CD4-positive, alpha-beta T cell treated with Interleukin-21 for 1 hour (primary cell): ENCODE measurements around the gene IZUMO4.
"Not testable (repeated sequence)": the region's sequence is repeated elsewhere in the genome, so short reads cannot be mapped to it uniquely, and the experiment has no call there.

Experiments
- DNase-seq: peaks from one replicate; pipeline ENCODE4 v3.0.0-alpha.2; 2020

The IZUMO4 gene

GRCh38 chr19:2083174-2083854, 13.4 kb upstream of the IZUMO4 start:
- peak; percentile 77 for DNase-seq

GRCh38 chr19:2084993-2085720, 11.6 kb upstream of the IZUMO4 start:
- peak; percentile 96 for DNase-seq

DNA sequence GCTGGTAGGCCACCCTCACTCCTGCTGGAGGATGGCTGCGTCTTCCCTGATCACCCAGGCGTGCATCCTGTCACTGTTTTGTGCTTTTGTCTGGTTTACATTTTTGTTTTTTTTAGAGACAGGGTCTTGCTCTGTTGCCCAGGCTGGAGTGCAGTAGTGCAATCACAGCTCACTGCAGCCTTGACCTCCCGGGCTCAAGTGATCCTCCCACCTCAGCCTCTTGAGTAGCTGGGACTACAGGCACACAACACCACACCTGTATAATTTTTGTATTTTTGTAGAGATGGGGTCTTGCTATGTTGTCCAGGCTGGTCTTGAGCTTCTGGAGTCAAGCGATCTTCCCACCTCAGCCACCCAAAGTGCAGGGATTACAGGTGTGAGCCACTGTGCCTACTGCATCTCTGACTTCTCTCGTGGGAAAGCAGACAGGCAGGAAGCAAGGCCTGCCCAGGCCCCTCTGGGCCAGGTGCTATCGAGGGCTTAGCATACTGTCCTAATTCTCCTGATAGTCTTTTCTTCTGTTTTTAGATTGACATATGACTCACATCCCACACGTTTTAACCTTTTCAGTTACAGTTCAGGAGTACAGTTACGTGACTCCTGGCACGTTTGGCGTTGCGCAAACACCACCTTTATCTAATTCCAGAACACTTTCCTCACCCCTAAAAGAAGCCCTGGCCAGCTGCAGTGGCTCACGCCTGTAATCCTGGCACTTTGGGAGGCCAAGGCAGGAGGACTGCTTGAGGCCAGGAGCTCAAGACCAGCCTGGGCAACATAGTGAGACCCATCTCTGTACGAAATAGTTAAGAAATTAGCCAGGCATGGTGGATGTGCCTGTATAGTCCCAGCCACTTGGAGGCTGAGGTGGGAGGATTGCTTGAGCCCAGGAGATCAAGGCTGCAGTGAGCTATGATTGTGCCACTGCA, 9.8 kb upstream of the IZUMO4 start:
- DNase-seq, result not testable (repeated sequence)

DNA sequence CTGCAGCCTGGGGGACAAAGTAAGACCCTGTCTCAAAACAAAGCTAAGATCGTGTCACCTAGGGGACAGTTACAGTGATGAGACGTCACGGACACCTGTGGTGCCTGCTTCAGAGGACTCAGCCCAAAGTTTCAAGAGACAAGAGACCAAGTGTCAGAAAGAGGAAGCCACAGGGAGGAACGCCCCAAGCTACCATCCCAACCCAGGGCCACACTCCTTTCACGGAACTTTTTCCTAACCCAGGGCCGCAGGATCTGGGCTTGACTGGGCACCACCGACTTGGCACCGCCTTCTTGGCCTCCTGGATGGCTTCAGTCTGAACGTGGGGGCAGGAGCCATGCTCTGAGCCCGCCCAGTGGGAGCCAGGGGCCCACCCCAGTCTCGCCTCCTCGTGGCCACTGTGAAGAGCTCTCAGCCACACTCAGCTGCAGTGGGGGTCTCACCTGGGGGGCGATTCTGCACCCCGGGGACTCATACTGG, 9.1 kb upstream of the IZUMO4 start:
- DNase-seq, result peak; percentile 52

DNA sequence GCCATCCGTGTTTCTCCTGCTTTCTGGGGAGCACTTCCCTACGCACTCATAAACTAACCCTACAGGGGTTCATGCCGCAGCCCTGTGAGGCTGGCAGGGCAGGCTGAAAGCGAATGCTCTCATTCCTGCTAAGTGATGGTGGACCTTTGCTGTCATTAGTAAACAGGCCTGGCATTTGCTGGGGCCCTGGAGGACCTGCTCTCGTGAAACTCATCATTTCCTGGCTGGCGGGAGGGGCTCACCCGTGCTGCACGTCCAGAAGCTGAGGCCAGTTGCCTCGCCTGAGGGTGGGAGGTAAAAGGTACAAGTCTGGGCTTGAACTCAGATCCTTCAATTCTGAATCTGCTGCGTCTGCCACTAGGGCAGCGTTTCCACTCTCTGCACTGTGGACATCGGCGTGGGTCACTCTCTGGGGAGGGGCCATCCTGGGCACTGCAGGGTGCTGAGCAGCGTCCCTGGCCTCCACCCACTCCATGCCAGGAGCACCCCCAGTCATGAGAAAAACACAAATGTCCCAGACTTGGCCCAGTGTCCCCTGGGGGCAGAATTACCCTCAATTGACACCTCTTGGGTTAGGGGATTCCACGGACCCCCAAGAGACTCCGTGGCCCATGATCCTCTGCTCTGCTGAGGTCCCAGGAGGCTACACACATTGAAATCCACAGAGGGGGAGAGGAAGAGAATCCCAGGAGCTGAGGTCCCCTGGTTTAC, 7.6 kb upstream of the IZUMO4 start:
- DNase-seq, result no peak

DNA sequence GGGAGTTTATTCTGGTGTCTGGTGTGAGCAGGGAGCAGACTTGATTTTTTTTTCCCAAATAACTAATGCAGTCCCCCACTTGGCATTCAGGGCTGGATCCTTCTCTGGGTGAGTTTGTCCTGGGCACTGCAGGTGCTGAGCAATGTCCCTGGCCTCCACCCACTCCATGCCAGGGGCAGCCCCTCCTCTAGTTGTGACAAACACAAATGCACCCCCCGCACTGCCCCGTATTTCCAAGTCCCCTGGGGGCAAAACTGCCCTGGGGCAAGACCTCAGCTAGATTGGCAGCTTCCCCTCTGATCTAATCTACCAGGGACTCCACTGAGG, 7.0 kb upstream of the IZUMO4 start:
- DNase-seq, result no peak

DNA sequence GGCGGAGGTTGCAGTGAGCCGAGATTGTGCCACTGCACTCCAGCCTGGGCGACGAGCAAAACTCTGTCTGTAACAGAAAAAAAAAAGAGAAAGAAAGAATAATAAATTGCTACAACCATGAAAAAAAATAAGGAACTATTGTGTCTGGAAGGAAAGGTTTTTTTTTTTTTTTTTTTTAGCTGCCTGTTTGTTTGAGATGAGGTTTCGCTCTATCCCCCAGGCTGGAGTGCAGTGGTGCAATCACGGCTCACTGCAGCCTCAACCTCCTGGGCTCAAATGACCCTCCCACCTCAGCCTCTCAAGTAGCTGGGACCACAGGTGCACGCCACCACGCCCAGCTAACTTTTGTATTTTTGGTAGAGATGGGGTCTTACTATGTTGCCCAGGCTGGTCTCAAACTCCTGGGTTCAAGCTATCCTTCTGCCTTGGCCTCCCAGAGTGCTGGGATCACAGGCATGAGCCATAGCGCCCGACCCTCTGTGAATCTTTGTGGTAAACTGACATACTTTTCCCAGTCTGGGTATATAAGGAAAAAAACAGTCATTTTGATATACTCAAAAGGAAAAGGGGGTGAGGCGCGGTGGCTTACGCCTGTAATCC, 4.7 kb upstream of the IZUMO4 start:
- DNase-seq, result not testable (repeated sequence)

DNA sequence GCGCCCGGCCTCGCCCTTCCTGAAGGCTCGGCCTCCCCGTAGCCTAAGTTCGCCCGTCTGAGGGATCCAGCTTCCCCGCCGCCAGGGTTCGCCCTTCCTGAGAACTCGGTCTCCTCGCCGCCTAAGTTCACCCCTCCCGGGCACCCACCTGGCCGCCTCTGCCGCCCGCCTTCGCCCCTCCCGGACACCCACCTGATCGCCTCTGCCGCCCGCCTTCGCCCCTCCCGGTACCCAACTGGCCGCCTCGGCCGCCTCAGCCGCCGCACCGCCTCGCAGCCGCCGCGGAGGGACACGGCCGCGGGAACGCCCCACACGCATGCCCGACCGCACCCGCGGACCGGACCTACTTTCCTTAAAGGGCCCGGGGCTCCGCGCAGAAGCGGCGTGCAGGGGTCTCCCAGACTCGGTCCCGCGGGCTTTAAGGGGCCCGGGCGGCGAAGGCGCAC, 658 bp upstream of the IZUMO4 start, which contains the start of gene MOB3A:
TSS of gene MOB3A (minus strand) at position 293 of the 446 bp plus-strand sequence. CDS start 17,766 bp downstream, outside the sequence.
- DNase-seq, result peak; percentile 90

GRCh38 chr19:2097203-2097885, 629 bp downstream of the IZUMO4 start:
- DNase-seq, result peak; percentile 79

DNA sequence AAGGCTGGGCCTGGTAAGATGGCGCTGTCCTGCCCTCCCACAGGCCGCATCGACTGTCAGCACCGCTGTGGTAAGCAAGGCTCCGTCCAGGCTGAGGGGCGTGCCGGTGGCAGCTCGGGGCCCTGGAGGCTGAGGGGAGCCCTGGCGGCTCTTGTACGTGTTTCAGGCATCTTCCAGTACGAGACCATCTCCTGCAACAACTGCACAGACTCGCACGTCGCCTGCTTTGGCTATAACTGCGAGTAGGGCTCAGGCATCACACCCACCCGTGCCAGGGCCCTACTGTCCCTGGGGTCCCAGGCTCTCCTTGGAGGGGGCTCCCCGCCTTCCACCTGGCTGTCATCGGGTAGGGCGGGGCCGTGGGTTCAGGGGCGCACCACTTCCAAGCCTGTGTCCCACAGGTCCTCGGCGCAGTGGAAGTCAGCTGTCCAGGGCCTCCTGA, 1.2 kb downstream of the IZUMO4 start:
- DNase-seq, result no peak

- DNase-seq, result no peak
Measured at GRCh38 chr19:2099054-2099501, 2.4 kb downstream of the IZUMO4 start.

DNA sequence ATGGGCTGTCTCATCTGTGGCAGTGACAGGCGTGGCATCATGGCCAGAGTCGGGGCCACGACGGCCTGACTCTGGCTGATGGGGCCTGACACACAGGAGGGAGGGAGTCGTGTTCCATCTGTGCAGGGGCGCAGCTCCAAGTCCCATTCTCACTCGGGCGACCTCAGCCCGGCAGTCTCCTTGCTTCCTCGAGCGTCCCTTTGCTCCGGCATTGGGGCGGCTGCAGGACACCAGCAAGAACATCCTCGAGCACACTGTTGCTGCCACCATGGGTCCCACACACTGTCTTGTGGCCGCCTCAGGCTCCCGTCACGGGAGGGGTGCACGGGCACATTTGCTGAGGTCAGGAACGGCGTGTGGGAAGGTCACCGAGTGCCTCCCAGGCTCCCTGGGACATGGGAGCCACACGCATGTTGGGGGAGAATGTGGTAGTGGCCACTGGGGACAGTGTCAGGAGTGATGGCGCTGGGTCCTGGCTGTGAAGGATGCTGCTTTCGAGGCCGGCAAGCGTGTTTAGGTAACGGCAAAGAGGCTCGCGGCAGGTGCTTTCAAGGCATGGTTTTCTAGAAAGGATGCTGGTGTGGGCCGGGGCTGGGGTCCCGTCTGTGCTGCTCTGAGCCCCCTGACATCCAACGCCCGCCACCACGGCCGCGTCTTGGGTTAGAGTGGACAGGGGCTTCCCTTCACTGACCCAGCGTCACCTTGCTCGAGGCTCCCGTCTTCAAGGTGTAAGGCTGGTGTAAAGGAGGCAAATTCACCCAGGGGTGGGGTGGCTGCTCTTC, 3.4 kb downstream of the IZUMO4 start:
- DNase-seq, result no peak

DNA sequence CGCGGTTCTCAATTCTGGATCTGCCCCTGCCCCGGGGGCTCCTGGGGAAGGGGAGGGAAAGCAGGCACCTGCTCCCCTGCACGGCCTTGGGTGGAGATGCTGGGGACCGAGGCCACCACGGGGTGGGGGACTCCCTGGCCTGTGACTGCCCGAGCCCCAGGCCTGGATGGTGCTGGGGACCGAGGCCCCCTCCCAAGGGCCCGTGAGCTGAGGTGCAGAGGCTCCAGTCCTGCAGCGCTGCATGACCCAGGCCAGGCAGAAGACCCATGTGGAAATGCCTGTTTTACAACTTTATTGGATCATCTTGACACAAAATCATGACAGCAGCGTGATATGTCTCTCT, 4.0 kb downstream of the IZUMO4 start:
- DNase-seq, result no peak

- no peak for DNase-seq
Measured at GRCh38 chr19:2101417-2102335, 5.0 kb downstream of the IZUMO4 start.

GRCh38 chr19:2103045-2103707, 6.5 kb downstream of the IZUMO4 start:
- no peak for DNase-seq

- no peak for DNase-seq
Measured at GRCh38 chr19:2108251-2109016, 11.7 kb downstream of the IZUMO4 start.

DNA sequence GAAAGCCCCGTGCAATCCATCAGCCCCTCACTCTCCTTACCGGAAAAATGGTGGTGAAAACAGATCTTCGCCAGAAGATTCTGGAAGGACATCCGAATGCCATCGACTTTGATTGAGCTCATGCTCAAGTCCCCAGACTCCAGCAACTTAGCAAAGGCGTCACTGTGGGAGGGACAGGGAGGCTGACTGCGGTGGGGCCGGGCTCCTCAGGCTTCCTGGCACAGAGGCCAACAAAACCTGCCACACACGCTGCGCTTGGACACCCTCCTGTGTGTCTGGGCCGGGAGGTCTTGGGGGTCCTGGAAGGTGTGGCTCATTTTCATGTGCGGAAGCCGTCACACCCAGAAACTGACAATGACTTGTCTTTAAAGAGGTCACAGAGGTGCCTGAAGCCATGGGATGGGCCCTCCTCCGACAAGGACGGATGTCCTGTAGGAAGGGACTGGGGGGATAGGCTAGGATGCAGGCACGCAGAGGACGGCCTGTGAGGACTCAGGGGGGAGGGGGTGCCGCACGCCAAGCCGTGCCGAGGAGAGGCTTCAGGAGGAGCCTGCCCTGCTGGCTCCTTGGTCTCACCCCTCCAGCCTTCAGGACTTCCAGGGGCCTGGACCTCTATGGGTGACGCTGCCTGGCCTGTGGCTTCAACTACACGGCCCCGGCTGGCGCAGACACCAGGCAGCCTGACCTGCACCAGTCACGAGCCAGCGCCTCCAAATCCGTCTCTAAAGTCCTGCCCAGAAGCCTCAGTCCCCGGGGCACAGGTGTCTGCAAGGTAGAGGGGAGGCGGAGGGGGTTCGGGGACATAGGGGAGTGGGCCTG, 12.5 kb downstream of the IZUMO4 start:
- DNase-seq, result no peak
